D721Med (cell line): ENCODE data around the gene CPTP.

Experiments
- DNase-seq: peaks from one replicate; pipeline ENCODE4 v3.0.0; 2011; ENCODE audit warnings: low spot score; ENCODE audit not compliant: insufficient read length
- FAIRE-seq: peaks from 2 replicates; lab custom pipeline; 2011; peaks lifted over from hg19 to GRCh38; lab: Jason Lieb, UNC
- CTCF ChIP-seq: IDR thresholded peaks from 2 replicates; pipeline ENCODE4 v1.5.1; 2012; ENCODE audit warnings: mild to moderate bottlenecking, control low read depth; ENCODE audit not compliant: insufficient read depth; ENCODE audit errors: missing control alignments

CPTP gene

GRCh38 chr1:1307923-1308755 lies 16.5 kb upstream of the CPTP start, which contains the start of the genes ACAP3 and PUSL1:
TSS of gene ACAP3 (minus strand) at chr1:1307930. CDS start at chr1:1307815, 115 bp downstream.
TSS of gene PUSL1 (plus strand) at chr1:1308597. CDS start at chr1:1308644, 47 bp downstream.
- DNase-seq, result no peak
- no peak for FAIRE-seq
- no peak for TF ChIP-seq CTCF

DNA sequence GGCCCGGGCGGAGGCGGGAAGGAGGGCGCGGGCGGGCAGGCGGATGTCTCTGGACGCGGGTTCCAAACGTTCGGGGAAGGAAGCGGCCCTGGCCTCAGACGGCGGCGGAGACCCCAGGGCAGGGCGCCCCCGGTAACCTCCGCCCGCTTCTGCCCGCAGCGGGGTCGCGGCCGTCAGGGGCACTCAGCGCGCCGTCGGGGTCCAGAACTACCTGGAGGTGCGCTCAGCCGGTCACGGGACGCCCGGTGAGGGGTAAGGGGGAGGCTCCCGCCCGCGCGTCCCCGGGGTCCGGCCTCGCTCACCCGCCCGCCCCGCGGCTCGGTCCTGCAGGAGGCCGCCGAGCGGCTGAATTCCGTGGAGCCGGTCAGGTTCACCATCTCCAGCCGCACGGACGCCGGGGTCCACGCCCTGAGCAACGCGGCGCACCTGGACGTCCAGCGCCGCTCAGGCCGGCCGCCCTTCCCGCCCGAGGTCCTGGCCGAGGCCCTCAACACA lies 15.8 kb upstream of the CPTP start:
- DNase-seq (no peak), FAIRE-seq (no peak)
- no peak for TF ChIP-seq CTCF

- no peak for DNase-seq
- TF ChIP-seq CTCF, result no peak
- FAIRE-seq, result no peak
Measured at GRCh38 chr1:1309251-1310108, 15.1 kb upstream of the CPTP start.

DNA sequence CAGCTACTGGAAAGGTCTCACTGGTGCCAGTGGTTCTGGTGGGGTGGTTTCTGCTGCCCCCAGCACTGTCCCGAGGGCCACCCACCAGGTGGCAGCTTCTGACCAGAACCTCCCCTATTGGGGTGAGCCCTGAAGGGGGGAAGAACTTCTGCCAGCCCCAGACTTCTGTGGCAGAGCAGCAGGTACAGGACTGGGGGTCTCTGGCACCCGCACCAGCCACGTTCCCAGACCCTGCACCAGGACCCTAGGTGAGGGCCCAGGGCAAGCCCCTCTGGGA lies 14.6 kb upstream of the CPTP start:
- no peak for DNase-seq
- TF ChIP-seq CTCF, result no peak
- FAIRE-seq, result no peak

GRCh38 chr1:1310476-1311053 lies 14.0 kb upstream of the CPTP start:
- TF ChIP-seq CTCF, result no peak
- DNase-seq (no peak), FAIRE-seq (no peak)

- FAIRE-seq, result no peak
- no peak for TF ChIP-seq CTCF
Measured at GRCh38 chr1:1311107-1312104, 13.2 kb upstream of the CPTP start.

More at GRCh38 chr1:1311107-1312104, 13.2 kb upstream of the CPTP start:
- no peak for DNase-seq
